Uterus (tissue), 2 donors: ENCODE data around the gene MRPS18B.

Experiments used
- POLR2A ChIP-seq, 2 donors: fragments of 450-650 bp; IDR thresholded peaks; one replicate each; pipeline ENCODE4 v1.6.1; 2016; ENCODE audit warnings: antibody characterized with exemption in 2 of 2, mild to moderate bottlenecking in 1 of 2, moderate library complexity in 1 of 2
- TF ChIP-seq, protein P1 (sequence below), 4 experiments: fragments of 200-600 bp in 2 of 4; fragments of 450-650 bp in 2 of 4; sonication (generic) in 2 of 4; IDR thresholded peaks; one replicate each; pipeline ENCODE4 v1.5.1; 2016 to 2019; ENCODE audit warnings: antibody characterized with exemption in 4 of 4, mild to moderate bottlenecking in 2 of 4, moderate library complexity in 1 of 4

DNA sequence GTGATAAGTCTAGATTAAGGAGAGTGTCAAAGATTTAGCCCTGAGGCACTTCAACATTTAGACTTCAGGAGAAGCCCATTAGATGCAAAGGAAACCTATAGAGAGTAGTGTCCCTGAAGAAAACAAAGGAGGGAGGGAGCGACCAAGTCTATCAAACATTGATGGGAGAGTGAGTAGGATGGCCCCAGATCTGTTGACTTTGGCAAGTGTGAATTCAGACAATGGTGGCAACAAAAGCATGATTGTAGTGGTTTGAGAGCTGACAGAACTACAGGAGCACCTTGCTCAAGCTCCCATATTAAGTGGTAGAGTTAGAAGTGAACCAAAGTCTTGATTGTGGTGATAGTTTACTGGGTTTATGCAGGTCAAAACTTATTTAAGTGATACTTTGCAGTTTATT lies 47.4 kb upstream of the MRPS18B start:
- TF ChIP-seq, protein P1, sequence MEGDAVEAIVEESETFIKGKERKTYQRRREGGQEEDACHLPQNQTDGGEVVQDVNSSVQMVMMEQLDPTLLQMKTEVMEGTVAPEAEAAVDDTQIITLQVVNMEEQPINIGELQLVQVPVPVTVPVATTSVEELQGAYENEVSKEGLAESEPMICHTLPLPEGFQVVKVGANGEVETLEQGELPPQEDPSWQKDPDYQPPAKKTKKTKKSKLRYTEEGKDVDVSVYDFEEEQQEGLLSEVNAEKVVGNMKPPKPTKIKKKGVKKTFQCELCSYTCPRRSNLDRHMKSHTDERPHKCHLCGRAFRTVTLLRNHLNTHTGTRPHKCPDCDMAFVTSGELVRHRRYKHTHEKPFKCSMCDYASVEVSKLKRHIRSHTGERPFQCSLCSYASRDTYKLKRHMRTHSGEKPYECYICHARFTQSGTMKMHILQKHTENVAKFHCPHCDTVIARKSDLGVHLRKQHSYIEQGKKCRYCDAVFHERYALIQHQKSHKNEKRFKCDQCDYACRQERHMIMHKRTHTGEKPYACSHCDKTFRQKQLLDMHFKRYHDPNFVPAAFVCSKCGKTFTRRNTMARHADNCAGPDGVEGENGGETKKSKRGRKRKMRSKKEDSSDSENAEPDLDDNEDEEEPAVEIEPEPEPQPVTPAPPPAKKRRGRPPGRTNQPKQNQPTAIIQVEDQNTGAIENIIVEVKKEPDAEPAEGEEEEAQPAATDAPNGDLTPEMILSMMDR (IDR thresholded peaks at IDR 0.05), result no peak
- TF ChIP-seq POLR2A (IDR thresholded peaks at IDR 0.05), result no peak
